ENCODE results near the gene LEFTY1. TPM values are rescaled to one million over a fixed set of nuclear protein-coding genes. Genes with fewer than 3 reads are reported as not detected.

Gene LEFTY1
- total and polyA plus RNA-seq, 2 of the 13 experiments (the other 11 are each of a cell fraction or from before 2014, with no cell fraction given), result 0.29 to 0.79 TPM

DNA sequence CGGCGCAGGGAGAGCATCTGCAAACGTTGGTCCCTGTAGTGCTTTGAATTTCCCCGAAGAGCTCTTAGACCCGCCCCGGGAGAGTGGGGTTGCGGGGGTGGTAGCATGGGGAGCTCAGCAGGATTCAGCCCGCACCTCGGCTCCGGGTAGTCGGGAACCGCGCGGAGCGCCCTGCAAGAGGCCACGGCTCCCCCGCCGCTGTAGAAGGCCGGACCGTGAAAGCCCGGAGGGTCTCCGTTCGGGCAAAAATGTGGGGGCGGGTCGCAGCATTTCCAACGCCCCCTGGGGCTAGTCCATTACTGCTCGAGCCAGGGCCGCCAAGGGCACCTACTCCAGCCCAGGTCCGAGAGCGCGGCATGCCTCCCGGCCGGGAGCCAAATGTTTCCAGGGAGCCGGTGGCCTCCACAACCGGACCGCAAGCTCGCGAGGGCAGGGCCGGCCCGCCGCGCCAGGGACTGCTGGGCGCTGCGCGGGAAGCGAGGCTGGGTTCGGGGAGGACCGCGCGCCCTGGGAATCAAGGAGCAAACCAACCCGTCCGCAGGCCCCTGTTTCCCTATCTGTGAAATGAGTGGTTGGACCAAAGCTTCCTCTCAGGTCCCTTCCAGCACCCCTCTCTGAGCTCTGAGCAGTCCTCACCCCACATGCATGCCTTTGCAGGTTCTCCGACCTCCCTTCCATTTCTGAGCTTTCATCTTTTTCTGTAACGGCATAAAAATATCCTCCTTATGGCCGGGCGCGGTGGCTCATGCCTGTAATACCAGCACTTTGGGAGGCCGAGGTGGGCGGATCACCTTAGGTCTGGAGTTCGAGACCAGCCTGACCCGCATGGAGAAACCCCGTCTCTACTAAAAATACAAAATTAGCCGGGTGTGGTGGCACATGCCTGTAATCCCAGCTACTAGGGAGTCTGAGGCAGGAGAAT, 6.0 kb downstream of the LEFTY1 start (continued):
- TF ChIP-seq, protein P1, sequence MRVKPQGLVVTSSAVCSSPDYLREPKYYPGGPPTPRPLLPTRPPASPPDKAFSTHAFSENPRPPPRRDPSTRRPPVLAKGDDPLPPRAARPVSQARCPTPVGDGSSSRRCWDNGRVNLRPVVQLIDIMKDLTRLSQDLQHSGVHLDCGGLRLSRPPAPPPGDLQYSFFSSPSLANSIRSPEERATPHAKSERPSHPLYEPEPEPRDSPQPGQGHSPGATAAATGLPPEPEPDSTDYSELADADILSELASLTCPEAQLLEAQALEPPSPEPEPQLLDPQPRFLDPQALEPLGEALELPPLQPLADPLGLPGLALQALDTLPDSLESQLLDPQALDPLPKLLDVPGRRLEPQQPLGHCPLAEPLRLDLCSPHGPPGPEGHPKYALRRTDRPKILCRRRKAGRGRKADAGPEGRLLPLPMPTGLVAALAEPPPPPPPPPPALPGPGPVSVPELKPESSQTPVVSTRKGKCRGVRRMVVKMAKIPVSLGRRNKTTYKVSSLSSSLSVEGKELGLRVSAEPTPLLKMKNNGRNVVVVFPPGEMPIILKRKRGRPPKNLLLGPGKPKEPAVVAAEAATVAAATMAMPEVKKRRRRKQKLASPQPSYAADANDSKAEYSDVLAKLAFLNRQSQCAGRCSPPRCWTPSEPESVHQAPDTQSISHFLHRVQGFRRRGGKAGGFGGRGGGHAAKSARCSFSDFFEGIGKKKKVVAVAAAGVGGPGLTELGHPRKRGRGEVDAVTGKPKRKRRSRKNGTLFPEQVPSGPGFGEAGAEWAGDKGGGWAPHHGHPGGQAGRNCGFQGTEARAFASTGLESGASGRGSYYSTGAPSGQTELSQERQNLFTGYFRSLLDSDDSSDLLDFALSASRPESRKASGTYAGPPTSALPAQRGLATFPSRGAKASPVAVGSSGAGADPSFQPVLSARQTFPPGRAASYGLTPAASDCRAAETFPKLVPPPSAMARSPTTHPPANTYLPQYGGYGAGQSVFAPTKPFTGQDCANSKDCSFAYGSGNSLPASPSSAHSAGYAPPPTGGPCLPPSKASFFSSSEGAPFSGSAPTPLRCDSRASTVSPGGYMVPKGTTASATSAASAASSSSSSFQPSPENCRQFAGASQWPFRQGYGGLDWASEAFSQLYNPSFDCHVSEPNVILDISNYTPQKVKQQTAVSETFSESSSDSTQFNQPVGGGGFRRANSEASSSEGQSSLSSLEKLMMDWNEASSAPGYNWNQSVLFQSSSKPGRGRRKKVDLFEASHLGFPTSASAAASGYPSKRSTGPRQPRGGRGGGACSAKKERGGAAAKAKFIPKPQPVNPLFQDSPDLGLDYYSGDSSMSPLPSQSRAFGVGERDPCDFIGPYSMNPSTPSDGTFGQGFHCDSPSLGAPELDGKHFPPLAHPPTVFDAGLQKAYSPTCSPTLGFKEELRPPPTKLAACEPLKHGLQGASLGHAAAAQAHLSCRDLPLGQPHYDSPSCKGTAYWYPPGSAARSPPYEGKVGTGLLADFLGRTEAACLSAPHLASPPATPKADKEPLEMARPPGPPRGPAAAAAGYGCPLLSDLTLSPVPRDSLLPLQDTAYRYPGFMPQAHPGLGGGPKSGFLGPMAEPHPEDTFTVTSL (CRISPR knock-in tag; IDR thresholded peaks at IDR 0.05; ENCODE audit: borderline replicate concordance), result no peak
- TF ChIP-seq JARID2 (CRISPR knock-in tag; IDR thresholded peaks at IDR 0.05; ENCODE audit: insufficient replicate concordance) (no peak), NCOA1 (CRISPR knock-in tag; IDR thresholded peaks at IDR 0.05) (peak; percentile 44; the same call in 1 of the 2 replicates), ZNF629 (CRISPR knock-in tag; conservative IDR thresholded peaks at IDR 0.05) (0 out of 2 replicates have a peak, but pooled peaks have one; percentile 6), ZFP90 (CRISPR knock-in tag; IDR thresholded peaks at IDR 0.05; ENCODE audit: borderline replicate concordance) (no peak), TFDP2 (CRISPR knock-in tag; IDR thresholded peaks at IDR 0.05) (peak; percentile 65), SRSF4 (IDR thresholded peaks at IDR 0.05; ENCODE audit: low read depth, low read length, poor library complexity, severe bottlenecking) (no peak), TBL1XR1 (IDR thresholded peaks at IDR 0.05; ENCODE audit: borderline replicate concordance, low read length, partially characterized antibody) (no peak), DNMT1 (CRISPR knock-in tag; IDR thresholded peaks at IDR 0.05) (no peak), ZBTB10 (CRISPR knock-in tag; IDR thresholded peaks at IDR 0.05; ENCODE audit: borderline replicate concordance) (no peak), ZFY (CRISPR knock-in tag; IDR thresholded peaks at IDR 0.05) (peak; percentile 76)
- TF ChIP-seq, protein P2, sequence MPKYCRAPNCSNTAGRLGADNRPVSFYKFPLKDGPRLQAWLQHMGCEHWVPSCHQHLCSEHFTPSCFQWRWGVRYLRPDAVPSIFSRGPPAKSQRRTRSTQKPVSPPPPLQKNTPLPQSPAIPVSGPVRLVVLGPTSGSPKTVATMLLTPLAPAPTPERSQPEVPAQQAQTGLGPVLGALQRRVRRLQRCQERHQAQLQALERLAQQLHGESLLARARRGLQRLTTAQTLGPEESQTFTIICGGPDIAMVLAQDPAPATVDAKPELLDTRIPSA (CRISPR knock-in tag; IDR thresholded peaks at IDR 0.05; ENCODE audit: borderline replicate concordance), result no peak; the same call in 1 of the 2 replicates
- TF ChIP-seq, protein P3, sequence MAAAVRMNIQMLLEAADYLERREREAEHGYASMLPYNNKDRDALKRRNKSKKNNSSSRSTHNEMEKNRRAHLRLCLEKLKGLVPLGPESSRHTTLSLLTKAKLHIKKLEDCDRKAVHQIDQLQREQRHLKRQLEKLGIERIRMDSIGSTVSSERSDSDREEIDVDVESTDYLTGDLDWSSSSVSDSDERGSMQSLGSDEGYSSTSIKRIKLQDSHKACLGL (CRISPR knock-in tag; IDR thresholded peaks at IDR 0.05), result no peak
- TF ChIP-seq, protein P4, sequence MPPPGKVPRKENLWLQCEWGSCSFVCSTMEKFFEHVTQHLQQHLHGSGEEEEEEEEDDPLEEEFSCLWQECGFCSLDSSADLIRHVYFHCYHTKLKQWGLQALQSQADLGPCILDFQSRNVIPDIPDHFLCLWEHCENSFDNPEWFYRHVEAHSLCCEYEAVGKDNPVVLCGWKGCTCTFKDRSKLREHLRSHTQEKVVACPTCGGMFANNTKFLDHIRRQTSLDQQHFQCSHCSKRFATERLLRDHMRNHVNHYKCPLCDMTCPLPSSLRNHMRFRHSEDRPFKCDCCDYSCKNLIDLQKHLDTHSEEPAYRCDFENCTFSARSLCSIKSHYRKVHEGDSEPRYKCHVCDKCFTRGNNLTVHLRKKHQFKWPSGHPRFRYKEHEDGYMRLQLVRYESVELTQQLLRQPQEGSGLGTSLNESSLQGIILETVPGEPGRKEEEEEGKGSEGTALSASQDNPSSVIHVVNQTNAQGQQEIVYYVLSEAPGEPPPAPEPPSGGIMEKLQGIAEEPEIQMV (CRISPR knock-in tag; IDR thresholded peaks at IDR 0.05; ENCODE audit: low read depth), result no peak; the same call in 1 of the 2 replicates
